Globus pallidus (tissue), 1 donor: ENCODE data around the gene HIP1.
"Not testable (repeated sequence)": the region's sequence is repeated elsewhere in the genome, so short reads cannot be mapped to it uniquely, and the experiment has no call there.

Experiments
- DNase-seq: peaks from one replicate; pipeline ENCODE4 v3.0.0-alpha.2; 2015; ENCODE audit warnings: low spot score

HIP1 gene

DNA sequence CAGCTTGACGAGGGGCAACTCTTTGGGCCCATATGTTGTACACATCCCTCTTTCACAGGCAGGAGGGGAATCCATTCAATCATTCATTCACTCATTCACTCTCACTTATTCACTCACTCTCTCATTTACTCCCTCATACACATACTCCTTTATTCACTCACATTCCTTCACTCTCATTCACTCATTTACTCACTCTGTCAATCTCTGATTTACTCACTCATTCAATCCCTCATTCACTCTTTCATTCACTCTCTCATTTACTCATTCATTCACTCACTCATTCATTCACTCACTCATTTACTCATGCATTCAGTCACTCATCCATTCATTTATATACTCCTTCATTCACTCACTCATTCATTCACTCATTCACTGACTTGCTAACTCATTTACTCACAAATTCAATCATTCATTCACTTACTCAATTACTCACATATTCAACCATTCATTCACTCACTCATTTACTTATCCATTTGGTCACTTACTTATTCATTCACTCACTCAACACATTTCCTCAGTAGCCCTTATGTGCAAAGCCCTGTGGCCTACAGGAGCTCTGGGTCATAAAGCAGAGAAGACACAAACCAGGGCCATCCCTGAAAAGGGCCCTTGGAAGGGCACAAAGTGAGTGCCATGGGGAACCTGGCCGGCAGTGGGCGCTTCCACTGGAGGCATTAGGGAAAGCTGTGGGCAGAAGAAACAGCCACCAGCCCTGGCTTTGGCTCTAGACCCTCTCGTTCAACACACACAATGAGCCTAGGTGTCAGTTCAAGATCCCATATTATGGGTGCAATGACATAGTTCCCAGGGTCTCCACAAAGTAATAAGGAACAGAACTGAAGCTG lies 26.0 kb downstream of the HIP1 start:
- DNase-seq, result no peak

DNA sequence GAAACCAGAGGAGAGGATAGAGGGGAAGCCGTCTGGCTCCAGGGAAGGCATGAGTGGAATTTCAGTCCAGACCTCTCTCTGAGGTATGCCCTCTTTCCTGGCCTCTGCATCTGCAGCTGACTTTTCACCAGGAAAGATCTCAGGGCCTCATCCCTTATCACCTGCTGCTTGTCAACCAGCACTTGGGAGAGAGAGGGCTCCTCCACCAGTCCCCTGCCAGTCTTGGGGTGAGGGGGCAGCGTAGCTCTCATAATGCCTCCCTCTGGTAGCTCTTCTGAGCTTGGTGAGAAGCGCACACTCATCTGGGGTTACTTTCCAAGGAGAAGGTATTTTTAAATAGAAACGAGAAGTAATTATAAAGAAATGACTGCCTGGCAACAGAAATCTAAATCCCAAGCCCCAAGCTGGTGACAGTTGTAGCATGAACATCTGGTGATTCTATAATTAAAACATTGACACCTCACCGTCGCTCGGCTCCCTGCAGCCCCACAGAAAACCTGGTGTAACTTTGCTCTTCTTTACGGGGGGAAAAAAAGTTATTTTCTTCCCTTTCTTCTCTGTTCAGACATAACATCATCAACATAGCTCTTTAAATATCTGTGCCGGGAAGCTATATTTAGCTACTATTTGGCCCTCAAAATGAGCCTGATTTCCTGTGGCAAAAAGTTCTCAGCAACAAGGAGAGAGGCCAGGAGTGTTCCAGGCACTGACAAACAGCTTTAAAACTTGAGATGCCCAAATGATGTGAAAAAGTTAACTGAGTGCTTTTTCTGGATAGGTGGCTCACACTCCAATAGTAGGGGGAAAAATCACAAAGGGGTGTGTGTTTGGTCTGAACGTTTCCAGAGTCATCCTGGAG lies 26.9 kb downstream of the HIP1 start:
- no peak for DNase-seq

DNA sequence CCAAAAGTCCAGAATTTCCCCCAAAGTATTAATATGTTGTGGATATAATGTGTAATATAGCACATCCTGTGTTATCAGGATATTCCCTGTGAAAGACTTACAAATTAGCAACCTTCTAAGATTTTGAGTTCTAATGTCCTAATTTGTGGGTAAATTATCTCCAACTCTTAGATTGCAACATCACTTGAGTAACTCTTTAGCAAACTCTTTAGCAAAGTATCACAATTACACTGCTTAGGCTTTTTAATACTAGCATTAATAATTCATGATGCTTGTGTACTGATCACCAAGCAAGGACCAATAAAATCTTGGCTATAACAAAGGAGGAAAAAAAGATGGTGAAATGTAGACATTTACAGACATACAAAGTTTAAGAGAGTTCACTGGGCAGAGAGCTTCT lies 27.7 kb downstream of the HIP1 start:
- DNase-seq, result no peak

DNA sequence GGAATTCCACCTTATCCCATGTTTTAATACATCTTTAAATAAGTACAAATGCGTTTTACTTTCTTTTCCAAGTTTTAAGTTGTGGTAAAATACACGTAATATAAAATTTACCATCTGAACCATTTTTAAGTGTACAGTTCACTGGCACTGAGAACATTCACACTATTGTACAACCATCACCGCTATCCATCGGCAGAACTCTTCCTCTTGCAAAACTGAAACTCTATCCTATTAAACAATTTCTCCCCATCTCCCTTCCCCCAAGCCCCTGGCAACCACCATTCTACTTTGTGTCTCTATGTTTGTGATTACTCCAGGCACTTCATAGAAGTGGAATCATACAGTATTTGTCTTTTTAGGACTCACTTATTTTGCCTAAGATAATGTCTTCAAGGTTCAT lies 33.8 kb downstream of the HIP1 start:
- no peak for DNase-seq

DNA sequence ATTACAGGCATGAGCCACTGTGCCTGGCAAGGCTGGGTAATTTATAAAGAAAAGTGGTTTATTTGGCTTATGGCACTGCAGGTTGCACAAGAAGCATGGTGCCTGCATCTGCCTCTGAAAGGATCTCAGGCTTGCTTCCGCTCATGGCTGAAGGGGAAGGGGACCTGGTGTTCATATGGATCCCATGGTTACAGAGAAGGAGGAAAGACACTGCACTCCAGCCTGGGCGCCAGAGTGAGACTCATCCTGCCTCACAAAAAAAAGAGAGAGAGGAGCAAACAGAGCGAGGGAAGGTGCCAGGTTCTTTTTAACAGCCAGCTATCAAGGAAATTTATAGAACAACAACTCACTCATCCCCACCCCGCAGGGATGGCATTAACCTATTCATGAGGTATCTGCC lies 36.2 kb downstream of the HIP1 start:
- DNase-seq, result no peak

DNA sequence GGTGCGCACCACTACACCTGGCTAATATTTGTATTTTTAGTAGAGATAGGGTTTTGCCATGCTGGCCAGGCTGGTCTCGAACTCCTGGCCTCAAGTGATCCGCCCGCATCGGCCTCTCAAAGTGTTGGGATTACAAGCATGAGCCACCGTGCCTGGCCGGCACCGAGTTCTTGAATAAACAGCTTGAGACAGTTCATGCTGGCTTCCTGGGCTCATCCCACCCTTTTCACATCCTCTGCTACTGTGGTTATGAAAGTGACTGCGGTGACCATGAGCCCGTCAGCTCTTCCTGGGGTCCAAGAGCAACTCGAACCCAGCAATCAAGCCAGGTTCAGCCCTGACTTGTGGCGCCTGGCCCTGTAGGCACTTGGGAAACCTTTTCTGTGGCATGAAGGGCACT lies 38.7 kb downstream of the HIP1 start:
- DNase-seq, result no peak

DNA sequence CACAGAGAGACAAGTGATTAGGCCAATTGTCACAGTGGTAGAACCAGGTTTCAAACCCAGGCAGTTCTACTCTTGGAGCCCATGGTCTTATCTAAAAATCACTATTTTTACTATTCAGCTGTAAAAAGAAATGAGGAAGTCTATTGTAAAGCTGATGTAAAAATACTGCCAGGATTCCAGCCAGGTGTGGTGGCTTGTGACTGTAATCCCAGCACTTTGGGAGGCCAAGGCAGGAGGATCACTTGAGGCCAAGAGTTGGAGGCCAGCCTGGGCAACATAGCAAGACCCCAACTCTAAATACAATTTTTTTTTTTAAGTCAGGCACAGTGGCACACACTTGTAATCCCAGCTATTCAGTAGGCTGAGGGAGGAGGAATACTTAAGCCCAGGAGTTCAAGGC lies 40.4 kb downstream of the HIP1 start:
- DNase-seq, result no peak

DNA sequence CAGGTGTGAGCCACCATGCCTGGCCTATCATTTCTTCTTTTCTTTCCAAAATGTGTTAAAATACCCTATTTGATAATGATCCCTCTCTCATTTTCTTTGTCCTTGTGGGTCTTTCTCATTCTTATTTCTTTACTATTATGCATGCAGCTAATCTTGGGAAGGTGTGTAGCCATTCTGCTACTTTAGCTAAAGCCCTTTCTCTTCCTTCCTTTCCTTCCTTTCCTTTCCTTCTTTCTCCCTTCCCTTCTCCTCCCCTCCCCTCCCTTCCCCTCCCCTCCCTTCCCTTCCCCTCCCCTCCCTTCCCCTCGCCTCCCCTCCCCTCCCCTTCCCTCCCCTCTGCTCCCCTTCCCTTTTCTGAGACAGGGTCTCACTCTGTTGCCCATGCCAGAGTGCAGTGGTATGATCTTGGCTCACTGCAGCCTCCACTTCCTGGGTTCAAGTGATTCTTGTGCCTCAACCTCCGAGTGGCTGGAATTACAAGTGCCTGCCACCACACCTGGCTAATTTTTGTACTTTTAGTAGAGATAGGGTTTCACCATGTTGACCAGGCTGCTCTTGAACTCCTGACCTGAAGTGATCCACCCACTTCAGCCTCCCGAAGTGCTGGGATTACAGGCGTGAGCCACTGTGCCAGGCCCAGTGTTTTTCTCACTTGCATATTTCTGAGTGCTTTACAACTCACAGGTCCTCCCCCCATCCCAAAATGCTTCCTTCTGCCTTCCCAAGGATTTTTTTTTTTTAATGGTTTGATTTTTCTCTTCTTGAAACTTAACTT lies 42.3 kb downstream of the HIP1 start:
- no peak for DNase-seq

DNA sequence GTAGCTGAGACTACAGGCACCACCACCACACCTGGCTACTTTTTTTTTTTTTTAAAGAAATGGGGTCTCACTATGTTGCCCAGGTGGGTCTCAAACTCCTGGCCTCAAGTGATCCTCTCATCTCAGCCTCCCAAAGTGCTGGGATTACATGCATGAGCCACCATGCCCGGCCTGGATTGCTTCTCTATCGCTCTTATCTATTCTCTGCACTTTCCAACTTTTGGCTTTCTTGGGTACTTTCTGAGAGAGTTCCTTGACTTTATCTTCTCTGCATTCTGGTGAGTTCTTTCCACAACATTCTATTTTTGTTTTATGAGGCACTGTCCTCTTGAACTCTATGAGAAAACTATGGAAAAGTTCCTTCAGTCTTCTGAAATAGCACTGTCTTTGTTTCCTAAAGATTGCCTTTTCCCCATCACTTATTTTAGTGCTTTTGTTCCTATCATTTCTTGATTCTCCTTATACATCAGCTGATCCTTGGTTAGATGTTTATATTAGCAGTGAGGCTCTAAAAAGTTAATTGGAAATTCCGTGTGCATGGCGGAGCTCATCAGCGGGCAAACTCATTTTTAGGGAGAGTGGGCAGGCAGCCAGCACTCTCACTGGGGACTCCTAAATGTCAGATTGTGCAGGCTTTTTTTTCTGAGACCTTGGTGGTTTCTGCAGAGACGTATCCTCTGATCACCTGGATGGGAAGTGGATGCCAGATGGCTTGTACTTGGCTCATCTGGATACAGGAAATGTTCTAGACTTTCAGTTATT lies 43.9 kb downstream of the HIP1 start:
- DNase-seq, result no peak

DNA sequence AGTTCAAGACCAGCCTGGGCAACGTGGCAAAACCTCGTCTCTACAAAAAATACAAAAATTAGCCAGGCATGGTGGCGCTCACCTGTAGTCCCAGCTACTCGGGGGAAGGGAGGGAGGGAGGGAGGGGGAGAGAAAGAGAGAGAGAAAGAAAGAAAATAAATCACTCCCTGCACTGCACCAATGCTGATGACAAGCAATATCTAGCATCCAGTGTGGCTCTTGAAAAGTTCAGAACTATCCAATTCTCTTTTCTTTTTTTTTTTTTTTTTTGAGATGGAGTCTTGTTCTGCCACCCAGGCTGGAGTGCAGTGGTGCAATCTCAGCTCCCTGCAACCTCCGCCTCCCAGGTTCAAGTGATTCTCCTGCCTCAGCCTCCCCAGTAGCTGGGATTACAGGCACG lies 45.1 kb downstream of the HIP1 start:
- not testable (repeated sequence) for DNase-seq

DNA sequence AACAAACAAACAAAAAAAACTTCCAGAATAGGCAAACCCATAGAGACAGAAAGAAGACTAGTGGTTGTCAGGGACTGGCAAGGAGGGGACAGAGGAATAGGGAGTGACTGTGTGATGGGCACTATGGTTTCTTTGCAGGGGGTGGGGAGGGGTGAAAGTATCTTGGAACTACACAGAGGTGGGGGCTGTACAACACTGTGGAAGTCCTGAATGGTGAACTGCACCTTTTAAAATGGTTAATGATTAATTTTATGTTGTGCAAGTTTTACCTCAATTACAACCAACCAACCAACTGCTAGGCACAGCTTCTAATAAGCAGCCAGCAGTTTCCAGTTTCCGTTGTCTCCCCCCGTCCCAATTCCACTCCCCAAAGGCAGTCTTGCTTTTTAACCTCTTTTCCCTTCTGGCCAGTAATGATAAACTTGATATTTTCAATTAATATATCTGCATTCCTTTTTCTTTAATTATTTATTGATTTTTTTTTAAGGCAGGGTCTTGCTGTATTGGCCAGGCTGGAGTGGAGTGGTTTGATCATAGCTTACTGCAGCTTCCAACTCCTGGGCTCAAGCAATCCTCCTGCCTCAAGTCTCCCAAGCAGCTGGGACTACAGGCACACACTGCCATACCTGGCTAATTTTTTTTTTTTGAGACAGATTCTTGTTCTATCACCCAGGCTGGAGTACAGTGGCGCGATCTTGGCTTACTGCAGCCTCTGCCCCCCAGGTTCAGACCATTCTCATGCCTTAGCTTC lies 46.8 kb downstream of the HIP1 start:
- no peak for DNase-seq

DNA sequence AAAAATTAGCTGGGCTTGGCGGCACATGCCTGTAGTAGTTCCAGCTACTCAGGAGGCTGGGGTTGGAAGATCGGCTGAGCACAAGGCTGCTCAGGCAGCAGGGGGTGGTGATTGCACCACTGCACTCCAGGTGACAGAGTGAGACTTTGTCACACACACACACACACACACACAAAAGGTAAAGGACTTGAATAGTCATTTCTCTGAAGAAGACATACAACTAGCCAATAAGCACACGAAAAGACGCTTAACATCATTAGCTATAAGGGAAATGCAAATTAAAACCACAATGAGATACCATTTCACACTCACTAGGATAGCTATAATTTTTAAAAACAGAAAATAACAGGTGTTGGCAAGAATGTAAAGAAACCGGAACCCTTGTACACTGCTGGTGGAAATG lies 48.6 kb downstream of the HIP1 start:
- DNase-seq, result no peak

DNA sequence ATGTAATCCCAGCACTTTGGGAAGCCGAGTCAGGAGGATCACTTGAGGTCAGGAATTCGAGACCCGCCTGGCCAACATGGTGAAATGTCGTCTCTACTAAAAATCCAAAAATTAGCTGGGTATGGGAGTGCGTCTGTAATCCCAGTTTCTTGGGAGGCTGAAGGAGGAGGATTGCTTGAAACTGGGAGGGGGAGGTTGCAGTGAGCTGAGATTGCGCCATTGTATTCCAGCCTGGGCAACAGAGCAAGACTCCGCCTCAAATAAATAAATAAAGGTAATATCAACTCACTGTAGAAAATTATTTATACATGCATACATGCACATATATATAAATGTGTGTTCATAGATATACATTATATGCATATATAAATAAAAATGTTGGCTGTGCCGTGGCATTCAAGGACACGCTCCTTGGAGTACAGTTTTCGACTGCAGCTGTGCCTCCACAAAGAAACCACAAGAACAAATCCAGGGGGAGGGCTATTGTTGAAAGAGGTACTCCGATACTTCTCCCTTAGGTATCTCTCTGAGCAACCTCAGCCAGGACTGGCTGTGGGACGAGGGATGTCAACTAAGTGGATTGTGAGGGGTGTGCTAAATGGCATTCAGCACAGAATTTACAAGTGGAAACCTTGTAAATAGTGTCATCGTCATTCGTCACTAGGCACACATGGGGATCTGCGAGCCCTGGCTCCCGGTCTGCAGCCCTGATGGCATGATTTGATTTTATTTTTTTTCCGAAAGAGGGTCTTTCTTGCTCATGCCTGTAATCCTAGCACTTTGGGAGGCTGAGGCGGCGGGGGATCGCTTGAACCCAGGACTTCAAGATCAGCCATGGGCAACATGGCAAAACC lies 49.3 kb downstream of the HIP1 start:
- peak; percentile 50 for DNase-seq

DNA sequence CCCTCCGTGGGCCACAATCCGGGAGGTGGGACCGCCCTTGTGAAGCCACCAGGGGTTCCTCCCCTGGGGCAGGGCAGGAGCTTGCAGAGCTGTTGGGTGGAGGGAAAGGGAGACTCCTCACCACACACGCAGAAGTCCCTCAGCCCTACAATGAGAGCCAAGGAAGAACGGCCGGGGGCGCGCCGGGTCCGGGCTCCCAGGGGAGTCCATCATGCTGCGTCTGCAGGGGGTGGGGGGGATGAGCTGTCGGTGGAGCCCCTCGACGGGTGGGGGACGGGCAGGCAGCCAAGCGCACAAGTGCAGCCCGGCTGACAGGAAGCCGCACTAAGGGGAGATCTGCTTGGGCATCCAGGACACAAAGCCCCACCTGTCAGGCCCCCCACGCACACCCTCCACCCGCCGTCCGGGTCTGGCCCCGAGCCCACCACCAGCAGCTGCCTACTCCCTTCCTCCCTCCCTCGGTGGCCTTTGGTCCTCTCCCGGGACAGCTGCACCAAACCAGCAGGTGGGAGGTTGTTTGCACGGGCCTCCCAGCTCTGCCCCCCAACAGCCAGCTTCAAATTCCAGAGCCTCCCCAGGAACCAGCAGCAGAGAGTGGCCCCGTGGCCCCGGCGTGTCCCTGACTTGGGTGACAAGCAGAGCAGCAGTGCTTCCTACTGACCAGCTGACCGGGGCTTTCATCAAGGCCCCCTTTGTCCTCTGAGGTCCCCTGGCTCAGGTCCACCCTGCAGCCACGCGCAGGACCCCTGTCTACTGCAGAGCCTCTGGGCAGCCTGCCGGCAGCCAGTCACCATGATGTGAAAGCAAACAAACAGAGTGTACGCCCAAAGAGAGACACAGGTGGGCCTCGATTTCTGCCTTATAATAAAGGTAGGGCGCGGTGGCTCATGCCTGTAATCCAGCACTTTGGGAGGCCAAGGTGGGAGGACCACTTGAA lies 50.3 kb downstream of the HIP1 start:
- DNase-seq, result peak; percentile 96

DNA sequence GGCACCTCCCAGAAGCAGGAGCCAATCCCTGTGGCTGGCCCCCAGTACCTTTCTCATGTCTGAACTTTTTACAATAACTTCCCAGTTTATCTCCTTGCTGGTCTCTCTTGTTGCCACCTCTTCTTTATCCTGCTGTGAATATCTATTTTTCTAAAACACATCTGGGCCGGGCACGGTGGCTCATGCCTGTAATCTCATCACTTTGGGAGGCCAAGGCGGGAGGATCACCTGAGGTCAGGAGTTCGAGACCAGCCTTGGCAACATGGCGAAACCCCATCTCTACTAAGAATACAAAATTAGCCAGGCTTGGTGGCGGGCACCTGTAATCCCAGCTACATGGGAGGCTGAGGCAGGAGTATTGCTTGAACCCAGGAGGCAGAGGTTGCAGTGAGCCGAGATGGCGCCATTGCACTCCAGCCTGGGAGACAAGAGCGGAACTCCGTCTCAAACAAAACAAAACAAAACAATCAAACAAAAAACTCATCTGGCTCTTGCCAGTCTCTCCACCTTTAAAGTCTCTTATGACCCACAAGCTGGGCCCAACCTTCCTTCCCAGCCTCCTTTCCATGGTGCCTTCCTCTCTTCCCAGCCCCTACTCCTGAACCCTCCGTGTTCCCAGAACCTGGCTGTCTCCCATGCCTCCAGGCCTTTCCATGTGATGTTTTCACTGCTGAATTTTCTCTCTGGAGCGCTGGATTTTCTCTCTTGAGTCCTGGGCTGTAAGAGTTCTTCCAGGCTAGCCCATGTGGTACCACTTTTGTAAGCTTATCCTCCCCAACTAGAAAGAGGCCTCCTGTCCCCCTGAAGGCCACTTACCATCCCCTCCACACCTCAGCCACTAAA lies 51.3 kb downstream of the HIP1 start:
- DNase-seq, result peak; percentile 68

DNA sequence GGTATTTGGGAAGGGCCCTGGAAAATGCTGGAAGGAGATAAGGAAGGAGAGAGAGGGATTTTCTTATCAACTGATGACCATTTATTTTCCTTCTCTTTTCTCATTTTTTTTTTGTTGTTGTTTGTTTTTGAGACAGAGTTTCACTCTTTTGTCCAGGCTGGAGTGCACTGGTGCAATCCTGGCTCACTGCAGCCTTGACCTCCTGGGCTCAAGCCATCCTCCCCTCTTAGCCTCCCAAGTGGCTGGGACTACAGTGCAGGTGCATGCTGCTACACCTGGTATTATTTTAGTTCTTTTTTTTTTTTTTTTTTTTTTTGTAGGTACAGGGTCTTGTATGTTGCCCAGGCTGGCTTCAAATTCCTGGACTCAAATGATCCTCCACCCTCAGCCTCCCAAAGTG lies 52.2 kb downstream of the HIP1 start:
- no peak for DNase-seq

DNA sequence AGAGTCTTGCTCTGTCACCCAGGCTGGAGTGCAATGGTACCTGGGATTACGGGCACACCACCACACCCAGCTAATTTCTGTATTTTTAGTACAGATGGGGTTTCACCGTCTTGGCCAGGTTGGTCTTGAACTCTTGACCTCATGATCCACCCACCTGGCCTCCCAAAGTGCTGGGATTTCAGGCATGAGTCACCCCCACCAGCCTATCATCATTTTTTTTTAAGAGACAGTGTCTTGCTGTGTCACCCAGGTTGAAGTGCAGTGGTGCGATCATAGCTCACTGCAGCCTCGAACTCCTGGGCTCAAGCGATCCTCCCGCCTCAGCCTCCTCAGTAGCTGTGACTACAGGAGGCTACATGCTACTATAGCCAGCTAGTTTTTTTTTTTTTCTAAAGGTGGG lies 56.7 kb downstream of the HIP1 start:
- DNase-seq, result not testable (repeated sequence)

DNA sequence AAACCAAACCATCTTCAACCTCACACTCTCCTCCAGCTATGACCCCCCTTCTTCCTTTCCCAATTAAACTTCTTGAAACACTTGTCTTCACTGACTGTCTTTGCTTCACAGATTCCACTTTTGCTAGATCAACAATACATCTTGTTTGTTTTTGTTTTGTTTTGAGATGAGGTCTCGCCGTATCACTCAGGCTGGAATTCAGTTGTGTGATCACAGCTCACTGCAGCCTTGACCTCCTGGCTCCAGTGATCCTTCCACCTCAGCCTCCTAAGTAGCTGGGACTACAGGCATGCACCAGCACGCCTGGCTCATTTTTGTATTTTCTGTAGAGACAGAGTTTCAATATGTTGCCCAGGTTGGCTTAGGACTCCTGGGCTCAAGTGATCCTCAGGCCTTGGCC lies 59.7 kb downstream of the HIP1 start:
- no peak for DNase-seq
